ENCODE measurements around the gene SCN8A.
"Not testable (repeated sequence)": the region's sequence is repeated elsewhere in the genome, so short reads cannot be mapped to it uniquely, and the experiment has no call there.

SCN8A gene

DNA sequence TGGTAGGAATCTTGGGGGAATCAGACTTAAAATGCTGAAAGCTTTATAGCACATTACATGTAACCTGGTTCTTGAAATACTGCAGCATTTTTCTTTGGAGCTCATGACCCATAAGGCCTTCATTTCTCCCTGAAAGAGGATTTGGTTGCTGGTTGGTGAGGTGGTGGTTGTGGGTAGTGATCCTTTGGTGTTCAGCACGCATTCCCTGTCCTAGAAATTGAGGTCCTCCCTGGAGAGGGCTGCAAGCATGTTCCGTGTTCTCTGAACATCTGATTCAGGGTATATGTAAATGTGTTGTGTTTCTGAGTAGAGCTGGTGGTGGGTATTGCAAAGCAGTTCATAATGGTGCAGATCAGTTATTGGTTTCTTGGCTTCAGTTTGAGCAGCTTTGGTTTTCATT, 2.0 kb downstream of the SCN8A start:
- TF ChIP-seq POLR2AphosphoS5 (IDR thresholded peaks at IDR 0.05; ENCODE audit: low read depth, low read length) = no peak
- TF ChIP-seq POLR2A (IDR thresholded peaks at IDR 0.05; ENCODE audit: low read depth, low read length) = no peak
- no peak for TF ChIP-seq TAF1 (IDR thresholded peaks at IDR 0.05; ENCODE audit: borderline replicate concordance, low read depth, low read length)
- FAIRE-seq (no peak), DNase-seq (ENCODE audit: insufficient read length) (no peak)

GRCh38 chr12:51593539-51593938, 2.5 kb downstream of the SCN8A start:
- FAIRE-seq (no peak), DNase-seq (ENCODE audit: insufficient read length) (no peak)
- TF ChIP-seq TAF1 (IDR thresholded peaks at IDR 0.05; ENCODE audit: borderline replicate concordance, low read depth, low read length) (no peak), POLR2AphosphoS5 (IDR thresholded peaks at IDR 0.05; ENCODE audit: low read depth, low read length) (no peak), POLR2A (IDR thresholded peaks at IDR 0.05; ENCODE audit: low read depth, low read length) (no peak)

DNA sequence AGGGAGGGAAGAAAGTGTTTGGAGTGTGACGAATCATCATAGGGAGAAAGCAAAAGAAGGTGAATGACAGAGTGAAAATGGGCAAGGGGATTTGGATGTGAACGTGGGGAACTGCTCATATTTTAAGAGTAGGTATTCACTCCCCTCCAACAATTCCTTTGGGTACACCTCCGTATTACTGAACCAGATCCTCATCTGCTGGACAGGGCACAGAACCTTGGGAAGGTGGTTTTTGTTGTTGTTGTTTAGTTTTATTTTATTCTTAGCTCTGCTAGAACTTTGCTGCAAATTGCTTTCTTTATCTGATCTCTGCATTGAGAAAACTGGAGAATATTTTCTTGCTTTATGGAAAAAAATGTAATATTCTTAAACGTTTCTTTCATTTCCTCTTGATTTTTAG, 7.1 kb downstream of the SCN8A start:
- TF ChIP-seq POLR2A (IDR thresholded peaks at IDR 0.05; ENCODE audit: low read depth, low read length) = no peak
- no peak for TF ChIP-seq TAF1 (IDR thresholded peaks at IDR 0.05; ENCODE audit: borderline replicate concordance, low read depth, low read length)
- no peak for TF ChIP-seq POLR2AphosphoS5 (IDR thresholded peaks at IDR 0.05; ENCODE audit: low read depth, low read length)
- FAIRE-seq (no peak), DNase-seq (ENCODE audit: insufficient read length) (no peak)

DNA sequence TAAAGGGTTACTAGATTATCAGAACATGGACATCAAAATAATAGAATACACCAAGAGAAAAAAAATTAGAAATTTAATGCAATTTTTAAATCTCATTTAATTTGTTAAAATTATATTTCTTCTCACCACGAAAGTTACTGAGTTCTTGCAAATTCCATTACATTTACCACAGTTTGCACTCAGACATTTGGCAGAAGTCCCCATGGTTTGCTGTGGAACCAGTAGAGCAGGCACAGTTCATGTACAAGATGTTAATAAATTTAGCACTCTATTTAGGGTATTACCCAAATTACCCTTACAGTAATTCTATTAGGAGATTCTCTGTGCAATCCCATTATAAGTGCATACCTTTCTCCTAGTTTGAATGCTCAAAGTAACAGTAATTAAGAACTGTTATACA, 9.7 kb downstream of the SCN8A start:
- FAIRE-seq (no peak), DNase-seq (ENCODE audit: insufficient read length) (no peak)
- TF ChIP-seq POLR2A (IDR thresholded peaks at IDR 0.05; ENCODE audit: low read depth, low read length) = no peak
- no peak for TF ChIP-seq POLR2AphosphoS5 (IDR thresholded peaks at IDR 0.05; ENCODE audit: low read depth, low read length)
- no peak for TF ChIP-seq TAF1 (IDR thresholded peaks at IDR 0.05; ENCODE audit: borderline replicate concordance, low read depth, low read length)

DNA sequence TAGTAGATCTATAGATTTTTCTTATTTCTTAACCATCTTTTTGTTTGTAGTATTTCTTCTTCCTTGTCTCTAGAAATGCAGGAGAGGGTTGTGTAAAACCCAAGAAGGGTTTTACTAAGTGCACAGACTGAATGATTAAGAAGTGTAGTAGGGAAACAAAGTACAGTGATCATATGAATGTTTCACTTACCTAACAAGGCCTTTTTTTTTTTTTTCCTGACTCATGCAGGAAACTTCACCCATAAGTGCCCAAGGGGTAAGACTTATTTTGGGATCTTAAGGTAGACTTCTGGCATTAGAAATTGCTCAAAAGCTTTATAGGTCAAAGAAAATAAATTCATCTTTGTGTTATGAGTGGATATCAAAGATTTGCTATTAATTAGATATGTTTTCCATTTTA, 10.2 kb downstream of the SCN8A start:
- FAIRE-seq (no peak), DNase-seq (ENCODE audit: insufficient read length) (no peak)
- TF ChIP-seq TAF1 (IDR thresholded peaks at IDR 0.05; ENCODE audit: borderline replicate concordance, low read depth, low read length) (no peak), POLR2A (IDR thresholded peaks at IDR 0.05; ENCODE audit: low read depth, low read length) (no peak), POLR2AphosphoS5 (IDR thresholded peaks at IDR 0.05; ENCODE audit: low read depth, low read length) (no peak)

- FAIRE-seq = not testable (repeated sequence)
These were observed 14.9 kb downstream of the SCN8A start for GRCh38 chr12:51605896-51606295.

DNA sequence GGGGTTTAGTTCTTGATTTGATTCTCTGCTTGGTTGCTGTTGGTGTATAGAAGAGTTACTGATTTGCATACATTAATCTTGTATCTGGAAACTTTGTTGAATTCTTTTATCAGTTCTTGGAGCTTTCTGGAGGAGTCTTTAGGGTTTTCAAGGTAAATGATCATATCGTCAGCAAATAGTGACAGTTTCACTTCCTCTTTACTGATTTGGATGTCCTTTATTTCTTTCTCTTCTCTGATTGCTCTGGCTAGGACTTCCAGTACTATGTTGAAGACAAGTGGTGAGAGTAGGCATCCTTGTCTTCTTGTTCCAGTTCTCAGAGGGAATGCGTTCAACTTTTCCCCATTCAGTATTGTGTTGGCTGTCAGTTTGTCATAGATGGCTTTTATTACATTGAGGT, 16.2 kb downstream of the SCN8A start:
- not testable (repeated sequence) for FAIRE-seq; DNase-seq (ENCODE audit: insufficient read length)

More at GRCh38 chr12:51605896-51606295, 14.9 kb downstream of the SCN8A start:
- not testable (repeated sequence) for DNase-seq (ENCODE audit: insufficient read length)

DNA sequence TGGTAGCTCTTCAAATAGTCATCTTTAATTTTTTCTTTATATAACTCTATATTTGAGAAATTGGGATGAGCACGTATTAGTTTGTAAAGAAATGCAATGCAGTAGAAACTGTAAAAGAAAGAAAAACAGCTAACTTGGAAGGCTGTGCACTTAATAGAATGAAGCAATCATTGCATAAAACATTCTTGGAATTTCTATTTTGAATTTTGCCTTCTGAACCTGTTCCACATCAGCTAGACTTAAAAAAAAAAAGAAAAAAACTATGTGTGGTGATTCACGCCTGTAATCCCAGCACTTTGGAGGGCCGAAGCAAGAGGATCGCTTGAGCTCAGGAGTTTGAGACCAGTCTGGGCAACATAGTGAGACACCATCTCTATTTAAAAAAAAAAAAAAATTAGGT, 29.4 kb downstream of the SCN8A start:
- FAIRE-seq = no peak
- TF ChIP-seq POLR2A (IDR thresholded peaks at IDR 0.05; ENCODE audit: low read depth, low read length) = no peak
- no peak for TF ChIP-seq TAF1 (IDR thresholded peaks at IDR 0.05; ENCODE audit: borderline replicate concordance, low read depth, low read length)
- no peak for TF ChIP-seq POLR2AphosphoS5 (IDR thresholded peaks at IDR 0.05; ENCODE audit: low read depth, low read length)
- DNase-seq (ENCODE audit: insufficient read length) = no peak

DNA sequence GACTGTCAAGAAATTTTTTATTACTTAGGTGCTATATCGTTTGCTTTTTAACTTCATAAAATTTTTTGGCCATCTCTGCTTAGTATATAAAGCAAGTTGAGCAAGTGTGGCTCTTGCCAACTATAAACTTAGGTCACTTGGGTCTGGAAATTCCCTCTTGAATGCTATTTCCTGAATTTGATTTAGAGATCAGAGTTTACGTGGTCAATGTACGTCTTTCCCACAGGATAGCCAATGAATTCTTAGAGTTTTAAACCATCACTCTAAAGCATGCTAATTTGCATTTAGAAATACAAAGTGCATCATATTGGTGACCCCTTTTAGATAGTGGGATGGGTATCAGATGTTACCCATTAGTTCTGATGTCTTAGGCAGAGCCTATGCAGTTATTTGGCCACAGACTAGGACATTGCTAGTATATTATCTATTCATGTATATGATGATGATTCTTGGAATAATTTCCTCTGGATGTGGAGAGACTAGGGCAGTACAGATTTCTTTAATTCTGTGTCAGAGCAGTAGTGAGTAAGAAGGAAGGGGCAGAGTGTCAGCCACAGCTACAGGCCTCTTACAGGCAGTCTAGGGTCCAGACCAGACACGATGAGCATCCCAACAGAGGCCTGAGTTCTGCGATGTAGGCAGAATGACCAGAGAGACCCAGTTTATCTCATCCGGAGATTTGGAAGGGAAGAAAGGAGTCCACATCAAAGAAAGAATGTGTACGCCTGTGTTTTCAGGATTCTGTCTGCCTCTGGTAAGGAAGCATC, 30.3 kb downstream of the SCN8A start:
- TF ChIP-seq TAF1 (IDR thresholded peaks at IDR 0.05; ENCODE audit: borderline replicate concordance, low read depth, low read length) (no peak), POLR2A (IDR thresholded peaks at IDR 0.05; ENCODE audit: low read depth, low read length) (no peak), POLR2AphosphoS5 (IDR thresholded peaks at IDR 0.05; ENCODE audit: low read depth, low read length) (no peak)

DNA sequence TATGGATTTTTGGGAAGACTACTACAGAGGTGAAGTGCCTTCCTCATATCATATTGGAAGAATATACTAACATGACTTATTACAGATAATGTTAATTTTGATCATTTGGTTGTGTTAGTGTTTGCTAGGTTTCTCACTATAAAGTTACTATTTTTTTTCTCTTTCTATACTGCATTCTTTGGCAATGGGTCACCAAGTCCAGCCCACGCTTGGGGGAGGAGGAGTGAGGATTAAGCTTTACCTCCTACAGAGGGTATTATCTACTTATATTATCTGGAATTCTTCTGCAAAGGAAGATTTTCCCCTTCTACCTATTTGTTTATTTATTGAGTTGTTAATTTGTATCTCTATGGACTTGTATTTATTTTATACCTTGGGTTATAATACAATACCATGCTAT, 31.5 kb downstream of the SCN8A start:
- FAIRE-seq = no peak

More for the DNA sequence above, 30.3 kb downstream of the SCN8A start:
- no peak for FAIRE-seq
- no peak for DNase-seq (ENCODE audit: insufficient read length)

DNA sequence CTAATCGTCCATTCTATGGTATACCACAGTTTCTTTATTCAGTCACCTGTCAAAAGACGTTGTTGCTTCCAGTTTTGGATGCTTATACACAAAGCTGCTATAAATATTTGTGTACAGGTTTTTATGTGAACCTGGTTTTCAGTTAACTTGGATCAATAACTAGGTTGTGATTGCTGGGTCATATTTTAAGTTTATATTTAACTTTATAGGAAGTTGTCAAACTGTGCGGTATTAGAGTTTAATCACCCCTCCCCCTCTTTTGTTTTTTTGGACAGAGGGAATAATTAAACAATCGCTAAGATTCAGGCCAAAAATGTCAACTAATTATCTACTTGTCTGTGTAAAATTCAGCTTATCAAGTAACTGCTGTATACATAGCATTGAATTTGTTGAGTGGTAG, 34.3 kb downstream of the SCN8A start:
- TF ChIP-seq TAF1 (IDR thresholded peaks at IDR 0.05; ENCODE audit: borderline replicate concordance, low read depth, low read length) (no peak), POLR2AphosphoS5 (IDR thresholded peaks at IDR 0.05; ENCODE audit: low read depth, low read length) (no peak), POLR2A (IDR thresholded peaks at IDR 0.05; ENCODE audit: low read depth, low read length) (no peak)
- FAIRE-seq (no peak), DNase-seq (ENCODE audit: insufficient read length) (no peak)

More for the DNA sequence above, 31.5 kb downstream of the SCN8A start:
- no peak for DNase-seq (ENCODE audit: insufficient read length)
- TF ChIP-seq POLR2AphosphoS5 (IDR thresholded peaks at IDR 0.05; ENCODE audit: low read depth, low read length) (no peak), POLR2A (IDR thresholded peaks at IDR 0.05; ENCODE audit: low read depth, low read length) (no peak), TAF1 (IDR thresholded peaks at IDR 0.05; ENCODE audit: borderline replicate concordance, low read depth, low read length) (no peak)

- DNase-seq (ENCODE audit: insufficient read length) (no peak), FAIRE-seq (no peak)
- TF ChIP-seq POLR2AphosphoS5 (IDR thresholded peaks at IDR 0.05; ENCODE audit: low read depth, low read length) = no peak
- no peak for TF ChIP-seq TAF1 (IDR thresholded peaks at IDR 0.05; ENCODE audit: borderline replicate concordance, low read depth, low read length)
- no peak for TF ChIP-seq POLR2A (IDR thresholded peaks at IDR 0.05; ENCODE audit: low read depth, low read length)
These were observed 35.1 kb downstream of the SCN8A start for GRCh38 chr12:51626115-51626514.

DNA sequence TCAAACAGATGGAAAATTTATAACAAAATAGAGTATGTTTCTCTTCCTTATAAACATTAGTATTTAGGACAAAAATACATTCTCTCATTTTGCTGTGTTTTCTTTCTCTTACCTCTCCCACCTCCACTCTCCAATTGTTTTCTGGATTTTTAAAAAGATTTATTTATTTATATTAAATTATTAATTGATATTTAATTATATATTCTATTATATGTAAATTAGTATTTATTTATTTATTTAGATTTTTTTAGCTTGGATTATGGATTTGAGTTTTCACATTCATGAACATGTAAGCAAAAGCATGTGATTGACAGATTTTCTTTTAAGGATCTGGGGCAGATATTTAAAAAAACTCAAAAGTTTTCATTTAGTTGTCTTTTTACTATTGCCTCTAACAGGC, 35.6 kb downstream of the SCN8A start:
- DNase-seq (ENCODE audit: insufficient read length) (no peak), FAIRE-seq (no peak)
- no peak for TF ChIP-seq POLR2A (IDR thresholded peaks at IDR 0.05; ENCODE audit: low read depth, low read length)
- TF ChIP-seq POLR2AphosphoS5 (IDR thresholded peaks at IDR 0.05; ENCODE audit: low read depth, low read length) = no peak
- TF ChIP-seq TAF1 (IDR thresholded peaks at IDR 0.05; ENCODE audit: borderline replicate concordance, low read depth, low read length) = no peak
